GM21367 (cell line): ENCODE measurements around the gene AADAT.
"Not testable (repeated sequence)": the region's sequence is repeated elsewhere in the genome, so short reads cannot be mapped to it uniquely, and the experiment has no call there.

Source experiments
- ATAC-seq: cut with Tn5 transposase; IDR thresholded peaks from one replicate; pipeline ENCODE4 v1.9.1; 2021; ENCODE audit not compliant: unreplicated experiment

The AADAT gene

DNA sequence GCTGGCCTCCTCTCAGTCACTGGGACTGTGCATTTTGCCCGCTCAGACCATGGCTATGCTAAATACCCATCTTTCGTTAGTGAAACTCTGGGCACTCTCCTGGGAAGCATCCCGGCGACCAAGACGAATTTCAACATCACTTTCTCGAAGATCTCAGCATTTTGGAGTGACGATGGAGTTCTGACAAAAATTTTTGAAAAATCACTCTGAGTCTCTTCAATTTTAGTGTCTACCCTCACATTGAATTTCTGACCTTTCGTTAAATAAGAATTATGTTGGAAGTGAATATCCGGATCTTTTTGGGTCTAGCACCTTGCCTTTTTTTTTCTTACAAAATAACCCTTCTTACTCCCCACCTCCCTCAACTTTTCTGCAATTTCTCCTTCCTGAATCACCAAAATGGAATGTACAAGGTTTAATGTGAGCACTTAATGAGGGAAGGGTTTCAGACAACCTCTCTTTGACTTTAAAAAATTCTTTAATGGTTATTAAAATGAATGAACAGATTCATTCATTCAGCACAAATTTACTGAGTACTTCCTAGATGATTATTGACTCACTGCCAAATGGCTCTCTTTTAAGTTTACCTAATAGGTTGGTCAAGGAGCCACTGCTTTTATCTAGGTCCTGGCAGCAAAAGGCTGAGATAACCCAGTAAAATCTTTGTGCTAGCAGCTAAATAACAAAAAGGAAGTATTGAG is 746 bp upstream of the AADAT start:
- no peak for ATAC-seq

DNA sequence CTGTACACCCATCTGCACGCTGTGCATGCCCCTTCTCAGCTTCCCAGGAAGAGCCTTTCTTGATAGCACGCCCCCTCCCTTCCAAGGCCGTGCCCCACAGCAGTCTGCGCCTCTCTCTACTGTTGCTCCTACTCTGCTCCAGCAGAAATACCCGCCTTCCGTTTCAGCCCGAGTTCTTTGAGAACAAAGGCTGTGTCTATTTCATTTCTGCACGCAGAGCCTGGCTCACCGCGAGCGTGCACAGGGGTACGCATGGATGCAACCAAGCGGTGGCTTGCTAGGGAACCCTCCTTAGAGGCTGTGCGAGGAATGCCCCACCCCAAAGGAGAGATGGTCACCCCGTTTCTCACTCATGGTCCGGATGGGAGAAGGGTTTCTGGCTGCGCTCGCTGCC is 485 bp downstream of the AADAT start:
- no peak for ATAC-seq

DNA sequence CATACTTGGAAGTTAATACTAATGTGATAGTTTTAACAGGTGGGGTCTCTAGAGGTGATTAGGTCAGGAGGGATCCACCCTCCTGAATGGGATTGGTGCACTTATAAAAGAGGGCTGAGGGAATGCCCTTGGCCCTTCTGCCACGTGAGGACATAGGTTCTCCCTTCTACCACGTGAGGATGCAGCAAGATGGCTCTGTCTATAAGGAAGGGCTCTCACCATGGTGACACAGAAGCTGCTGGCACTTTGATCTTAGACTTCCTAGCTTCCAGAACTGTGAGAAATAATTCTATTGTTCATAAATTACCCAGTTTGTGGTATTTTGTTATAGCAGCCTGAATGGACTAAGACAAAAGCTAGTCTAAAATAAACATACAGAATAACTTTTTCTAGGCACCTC is 1.0 kb downstream of the AADAT start:
- ATAC-seq = no peak

DNA sequence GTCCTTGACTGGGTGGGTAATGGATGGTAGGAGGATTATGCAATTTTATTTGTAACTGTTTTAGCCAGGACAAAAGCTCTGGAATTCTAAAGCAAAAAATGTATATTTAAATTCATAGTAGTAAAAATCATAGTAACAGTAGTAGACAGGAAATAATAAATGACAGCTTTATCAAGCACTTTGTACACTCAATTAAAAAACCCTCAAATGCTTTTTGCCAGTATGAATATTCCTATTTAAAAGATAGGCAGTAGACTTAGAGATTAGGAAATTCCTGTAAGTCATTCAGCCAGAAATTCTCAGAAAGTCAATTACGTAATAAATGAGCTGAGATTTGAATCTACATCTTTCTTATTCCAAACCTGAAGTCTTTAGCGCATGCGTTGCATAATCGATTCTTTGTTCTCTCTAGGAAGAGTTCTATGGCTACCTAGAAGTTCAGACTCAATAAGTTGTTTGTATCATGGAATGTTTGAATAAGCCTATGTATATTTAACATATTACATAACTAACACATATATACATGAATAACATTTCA is 2.5 kb downstream of the AADAT start:
- ATAC-seq = no peak

DNA sequence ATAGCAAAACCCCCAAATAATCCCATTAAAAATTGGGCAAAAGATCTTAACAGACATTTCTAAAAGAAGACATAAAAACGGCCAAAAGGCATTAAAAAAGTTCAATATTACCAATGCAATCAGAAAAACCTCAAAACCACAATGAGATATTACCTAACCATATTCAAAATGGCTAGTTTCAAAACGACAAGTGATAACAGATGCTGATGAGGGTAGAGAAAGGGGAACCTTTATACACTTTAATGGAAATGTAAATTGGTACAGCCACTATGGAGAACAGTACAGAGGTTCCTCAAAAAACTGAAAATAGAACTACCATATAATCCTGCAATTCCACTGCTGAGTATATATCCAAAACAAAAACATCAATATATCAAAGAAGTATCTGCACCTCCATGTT is 6.2 kb downstream of the AADAT start:
- ATAC-seq = no peak

DNA sequence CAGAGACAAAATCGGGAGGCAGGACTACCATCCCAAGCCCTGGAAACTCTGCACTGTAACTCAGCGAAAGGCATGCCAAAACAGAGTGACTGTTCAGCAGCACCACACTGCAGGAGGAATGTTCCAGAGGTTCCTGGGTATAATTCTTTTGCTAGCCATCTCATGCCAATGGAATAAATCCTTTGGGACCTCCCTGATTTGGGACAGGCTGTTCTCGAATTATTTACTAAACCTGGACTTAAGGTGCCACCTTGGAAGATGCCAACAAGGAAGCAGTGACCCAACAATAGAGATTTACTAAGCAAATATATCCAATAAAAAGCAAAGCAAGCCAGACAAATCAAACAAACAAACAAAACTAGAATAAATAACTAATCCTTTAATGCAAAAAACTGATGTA is 9.3 kb downstream of the AADAT start:
- ATAC-seq = no peak

DNA sequence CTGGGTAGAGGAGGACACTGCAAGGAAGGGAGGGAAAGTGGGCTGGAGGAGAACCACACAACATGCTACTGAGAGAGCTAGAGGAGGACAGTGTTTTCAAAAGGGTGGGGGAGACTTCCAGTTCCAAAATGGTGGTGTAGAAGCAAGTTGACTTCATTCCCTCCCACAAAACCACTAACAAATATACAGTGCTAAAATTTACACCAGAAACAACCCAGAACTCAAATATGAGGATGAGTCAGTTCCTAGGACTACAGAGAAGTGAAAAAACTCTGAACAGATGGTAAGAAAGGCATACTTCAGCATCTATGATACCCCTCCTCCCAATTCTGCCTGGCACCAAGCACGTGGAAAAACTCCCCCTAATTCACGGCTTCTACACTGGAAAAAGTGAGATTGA is 9.8 kb downstream of the AADAT start:
- no peak for ATAC-seq

DNA sequence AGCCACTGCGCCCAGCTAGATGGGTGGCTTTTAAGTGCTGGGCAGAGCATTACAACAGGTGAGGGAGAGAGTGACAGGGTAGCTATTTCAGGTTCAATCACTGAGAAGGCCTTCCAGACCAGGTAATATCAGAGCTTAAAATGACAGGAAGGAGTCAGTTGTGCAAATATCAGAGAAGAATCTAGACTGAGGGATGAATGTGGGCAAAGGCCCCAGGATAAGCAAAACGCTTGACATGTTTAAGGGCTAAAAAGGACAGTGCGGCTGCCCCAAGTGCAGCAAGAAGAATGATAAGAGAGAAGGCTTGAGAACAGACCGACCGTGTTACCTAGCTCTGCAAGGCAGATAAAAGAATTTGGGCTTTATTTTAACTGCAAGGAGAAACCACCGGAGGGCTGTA is 18.6 kb downstream of the AADAT start:
- ATAC-seq = no peak

DNA sequence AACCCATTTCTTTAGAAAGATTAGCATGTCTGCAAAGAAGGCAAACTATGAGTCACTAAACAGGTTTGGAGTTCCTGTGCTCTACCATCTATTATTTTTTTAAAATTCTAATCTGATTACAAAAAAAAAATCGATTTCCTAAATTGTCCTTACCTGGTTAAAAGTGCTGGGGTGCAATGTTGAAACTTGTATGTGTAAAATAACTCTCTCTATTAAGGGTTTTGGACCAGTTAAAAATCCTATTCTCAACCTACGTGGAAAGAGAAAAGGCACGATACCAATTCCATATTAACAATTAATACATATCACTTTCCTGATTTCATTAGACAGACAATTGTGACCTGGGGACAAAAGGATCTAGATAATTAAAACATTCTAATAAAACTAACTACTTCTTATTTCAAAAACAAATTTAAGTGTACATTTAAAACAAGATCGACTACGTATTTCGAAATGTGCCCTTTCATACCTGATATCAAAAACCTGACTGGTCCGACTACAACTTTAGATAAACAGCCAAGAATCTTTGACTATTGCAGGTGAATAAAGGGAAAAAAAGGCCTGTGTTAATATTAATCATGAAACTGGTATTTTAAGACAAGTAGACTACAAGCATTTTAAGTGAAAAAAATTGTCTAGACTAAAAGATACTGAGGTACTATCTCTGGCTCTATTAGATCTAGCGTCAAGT is 21.2 kb downstream of the AADAT start:
- no peak for ATAC-seq

DNA sequence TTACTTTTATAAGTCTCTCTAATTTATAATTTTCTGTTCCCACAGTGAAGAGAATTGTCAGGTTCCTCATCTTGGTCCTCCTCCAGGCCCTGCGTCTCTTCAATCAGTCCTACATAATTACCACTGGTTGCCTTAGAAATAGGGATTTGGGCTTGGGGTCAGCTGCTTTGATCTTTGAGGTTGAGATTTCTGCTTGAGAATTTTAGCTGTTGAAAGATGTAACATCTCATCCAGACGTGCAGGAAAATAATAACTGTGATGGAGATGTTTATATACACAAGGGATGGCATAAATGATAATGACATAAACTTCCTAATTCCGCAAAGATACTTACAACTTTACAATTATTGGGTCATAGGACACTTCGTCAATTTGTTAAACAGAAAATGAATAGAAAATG is 30.3 kb downstream of the AADAT start:
- no peak for ATAC-seq

DNA sequence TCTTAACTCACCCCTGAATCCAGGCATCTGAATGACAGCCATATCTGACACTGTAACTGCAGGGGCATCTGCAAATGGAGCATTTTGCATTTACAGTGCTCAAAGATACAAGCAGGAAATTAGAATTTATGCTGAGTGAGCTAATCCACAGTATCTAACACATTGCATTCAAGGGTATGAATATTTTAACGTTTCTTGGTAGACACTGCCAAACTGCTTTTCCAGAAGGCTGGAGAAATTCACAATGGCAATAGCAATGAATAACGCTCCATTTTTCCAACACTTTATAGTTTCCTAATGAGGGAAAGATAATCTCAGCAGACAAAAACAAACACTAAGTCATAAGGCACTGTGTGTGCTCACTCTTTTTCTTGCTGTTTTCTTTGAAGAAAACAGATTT is 30.9 kb downstream of the AADAT start:
- ATAC-seq = no peak

DNA sequence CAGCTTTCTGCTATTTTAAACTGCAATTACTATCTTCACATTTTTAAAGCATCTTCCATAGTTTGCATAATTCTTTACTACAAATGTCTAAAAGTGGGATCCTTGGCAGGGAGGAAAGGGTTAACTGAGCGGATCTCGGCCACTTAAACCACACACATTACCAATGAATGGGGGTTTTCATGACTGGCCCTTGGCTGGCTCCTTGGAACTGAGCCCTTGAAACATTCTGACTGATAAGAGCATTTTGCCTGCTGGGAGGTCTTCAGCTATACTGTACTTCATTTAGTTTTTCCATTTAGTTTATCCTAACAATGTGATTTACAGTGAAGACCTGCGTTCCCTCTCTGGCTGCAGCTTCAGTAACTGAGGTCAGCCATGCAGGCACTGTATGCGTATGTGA is 31.9 kb downstream of the AADAT start:
- ATAC-seq = no peak

DNA sequence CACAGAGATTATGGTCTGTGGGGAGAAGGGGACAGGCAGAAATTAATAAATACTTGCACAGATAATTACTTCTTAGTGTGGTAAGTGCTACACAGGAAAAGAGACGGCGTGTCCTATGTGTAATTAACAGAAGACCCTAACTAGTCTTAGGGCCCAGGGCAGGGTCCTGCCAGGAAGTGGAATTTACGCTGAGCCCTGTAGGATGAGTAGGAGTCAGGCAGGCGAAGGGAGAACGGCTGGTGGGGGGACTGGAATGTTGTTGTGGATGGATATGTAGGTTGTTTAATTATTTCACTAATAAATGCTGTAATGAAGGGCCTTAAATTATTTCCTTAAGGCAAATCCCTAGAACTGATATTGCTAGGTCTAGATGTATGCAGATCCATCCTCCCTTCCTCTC is 36.8 kb downstream of the AADAT start:
- ATAC-seq = no peak

DNA sequence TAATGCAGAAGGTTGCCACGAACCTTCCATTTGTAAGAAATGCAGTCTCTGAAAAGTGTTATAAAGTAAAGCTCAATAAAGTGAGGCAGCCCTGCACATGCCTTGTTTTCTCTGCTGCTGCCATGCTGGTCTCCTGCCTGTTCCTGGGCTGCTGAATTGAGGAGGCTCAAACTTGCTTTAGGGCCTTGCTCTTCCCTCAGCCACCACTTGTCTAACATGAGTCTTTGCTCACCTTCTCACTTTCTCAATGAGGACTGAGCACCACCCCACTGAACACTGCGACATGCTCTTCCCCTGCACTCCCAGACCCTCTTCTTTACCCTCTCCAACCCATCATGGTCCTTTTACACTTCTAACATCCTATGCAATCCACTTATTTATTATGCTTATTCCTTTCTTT is 38.4 kb downstream of the AADAT start:
- no peak for ATAC-seq

DNA sequence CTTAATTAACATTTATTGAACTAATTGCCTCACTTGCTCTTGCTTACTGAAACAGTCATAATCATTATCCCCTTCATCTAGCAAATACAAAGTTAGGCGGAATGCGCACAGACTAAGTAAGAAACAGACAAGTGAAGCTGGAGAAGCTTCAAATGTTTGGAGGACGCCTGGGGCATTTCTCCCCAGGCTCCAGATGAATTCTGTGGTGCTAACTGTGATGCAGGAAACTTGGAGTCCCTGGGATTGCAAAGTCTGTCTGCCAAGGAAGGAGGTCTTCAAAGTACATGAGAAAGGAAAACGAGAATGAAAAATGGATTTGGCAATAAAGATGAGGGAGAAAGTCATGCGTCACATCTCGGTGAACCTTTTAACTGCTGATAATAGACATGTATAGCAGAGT is 40.0 kb downstream of the AADAT start:
- no peak for ATAC-seq

DNA sequence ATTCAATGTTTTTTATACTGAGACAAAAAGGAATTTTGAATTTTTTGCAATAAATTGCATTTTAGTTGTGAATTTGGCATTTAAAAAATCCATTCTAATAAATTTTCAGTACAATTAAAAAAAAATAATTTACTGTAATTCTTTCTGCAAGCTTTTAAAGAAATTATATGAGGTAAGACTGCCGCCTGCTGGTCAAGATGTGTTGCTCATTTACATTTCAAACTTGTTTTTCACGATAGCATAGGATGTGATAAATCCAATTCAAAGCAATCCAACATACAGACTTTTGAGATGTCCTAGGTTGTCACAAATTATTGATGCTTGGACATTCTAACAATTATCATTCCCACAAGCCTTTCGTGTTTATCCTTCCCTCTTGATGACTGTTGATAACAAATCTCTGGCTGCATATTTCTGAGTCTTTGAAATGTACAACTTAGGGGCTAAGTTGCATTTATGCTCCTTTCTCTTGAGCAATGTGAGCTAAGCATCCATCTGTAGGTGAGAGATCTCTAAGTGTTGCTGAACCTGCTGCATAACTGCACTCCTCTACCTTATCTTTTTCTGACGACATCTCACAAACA is 41.9 kb downstream of the AADAT start:
- no peak for ATAC-seq

DNA sequence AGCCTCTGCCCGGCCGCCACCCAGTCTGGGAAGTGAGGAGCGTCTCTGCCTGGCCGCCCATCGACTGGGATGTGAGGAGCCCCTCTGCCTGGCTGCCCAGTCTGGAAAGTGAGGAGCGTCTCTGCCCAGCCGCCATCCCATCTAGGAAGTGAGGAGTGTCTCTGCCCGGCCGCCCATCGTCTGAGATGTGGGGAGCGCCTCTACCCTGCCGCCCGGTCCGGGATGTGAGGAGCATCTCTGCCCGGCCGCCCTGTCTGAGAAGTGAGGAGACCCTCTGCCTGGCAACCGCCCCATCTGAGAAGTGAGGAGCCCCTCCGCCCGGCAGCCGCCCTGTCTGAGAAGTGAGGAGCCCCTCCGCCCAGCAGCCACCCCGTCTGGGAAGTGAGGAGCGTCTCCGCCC is 43.6 kb downstream of the AADAT start:
- not testable (repeated sequence) for ATAC-seq

DNA sequence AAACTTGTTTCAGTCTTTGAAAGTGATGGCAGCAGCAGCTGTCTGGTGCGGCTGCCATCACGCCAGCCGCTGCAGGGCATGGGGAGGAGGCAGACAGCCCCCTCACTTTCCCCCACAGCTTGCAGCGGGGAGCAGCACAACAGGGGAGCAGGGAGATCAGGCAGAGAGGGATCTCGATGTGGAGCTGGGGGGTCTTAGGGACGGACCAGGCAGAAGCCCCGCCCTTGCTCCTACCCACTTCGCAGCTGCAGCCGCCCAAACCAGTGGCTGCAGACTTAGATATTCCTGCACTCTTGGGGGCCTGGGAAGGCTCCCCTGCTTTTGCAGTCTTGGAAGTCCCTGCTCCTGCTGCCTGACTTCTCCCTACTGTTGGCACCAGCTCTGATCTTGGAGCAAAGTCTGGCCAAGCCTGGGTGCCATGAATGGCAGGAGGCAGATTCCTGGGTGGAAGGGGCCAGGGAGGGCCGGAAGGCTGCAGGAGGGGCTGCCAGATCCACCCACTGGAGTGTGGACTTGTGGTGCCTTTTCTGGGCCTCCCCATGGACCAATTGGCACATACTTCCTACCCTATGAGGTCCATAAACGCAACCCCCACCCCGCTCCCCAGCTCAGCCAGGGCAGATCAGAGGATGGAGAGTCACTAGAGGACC is 49.6 kb downstream of the AADAT start:
- ATAC-seq = no peak

DNA sequence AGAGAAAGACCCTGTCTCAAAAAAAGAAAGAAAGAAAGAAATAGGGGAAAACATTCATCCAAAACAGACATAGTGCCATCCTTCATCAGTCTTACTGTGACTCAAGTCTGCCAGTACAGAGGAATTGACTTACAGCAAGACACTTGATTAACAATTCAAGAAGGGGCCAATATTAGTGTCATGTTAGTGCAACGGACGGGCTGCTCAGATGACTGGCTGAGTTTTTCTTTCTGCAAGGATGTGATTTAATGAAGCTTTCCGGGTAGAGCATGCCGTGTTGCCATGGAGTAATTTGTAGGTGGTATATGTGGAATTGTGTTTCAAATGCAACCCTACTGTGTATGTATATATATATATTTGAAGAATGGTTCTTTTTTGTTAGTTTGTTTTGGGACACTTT is 51.0 kb downstream of the AADAT start:
- ATAC-seq = no peak

DNA sequence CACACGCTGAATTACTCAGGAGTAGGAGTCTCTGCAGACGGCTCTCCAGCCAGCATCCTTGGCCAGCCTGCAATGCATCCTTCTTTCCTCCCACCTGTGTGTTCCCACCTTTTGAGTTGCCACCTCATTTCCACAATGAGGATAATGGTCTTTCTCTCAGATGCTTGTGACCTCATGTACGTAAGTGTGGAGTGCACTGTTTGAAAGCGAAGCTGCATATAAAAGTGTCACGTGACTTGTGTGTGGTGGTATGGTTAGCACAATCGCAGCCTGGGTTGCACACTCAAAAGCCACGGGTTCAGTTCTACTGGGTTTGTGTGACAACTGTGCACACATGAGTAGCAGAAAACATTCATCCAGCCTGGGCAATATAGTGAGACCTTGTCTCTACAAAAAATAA is 51.5 kb downstream of the AADAT start:
- no peak for ATAC-seq

DNA sequence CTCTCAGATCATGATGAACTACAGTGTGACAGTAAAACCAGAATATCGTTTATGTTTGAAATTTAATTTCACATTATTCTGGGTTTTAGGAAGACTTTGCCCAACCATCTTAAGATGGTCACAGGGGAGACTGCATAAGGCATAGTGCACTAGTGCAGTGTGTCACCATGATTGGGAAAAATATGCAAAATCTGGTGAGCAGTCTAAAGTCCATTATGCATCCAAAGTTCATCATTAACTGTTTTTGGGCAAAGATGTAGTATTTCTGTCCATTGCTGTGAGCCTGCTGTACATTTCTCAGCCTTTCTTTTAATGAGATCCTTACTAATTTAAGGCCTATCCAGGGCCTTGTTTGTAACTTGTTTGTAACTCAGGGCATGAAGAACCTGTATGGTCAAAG is 52.3 kb downstream of the AADAT start:
- no peak for ATAC-seq

DNA sequence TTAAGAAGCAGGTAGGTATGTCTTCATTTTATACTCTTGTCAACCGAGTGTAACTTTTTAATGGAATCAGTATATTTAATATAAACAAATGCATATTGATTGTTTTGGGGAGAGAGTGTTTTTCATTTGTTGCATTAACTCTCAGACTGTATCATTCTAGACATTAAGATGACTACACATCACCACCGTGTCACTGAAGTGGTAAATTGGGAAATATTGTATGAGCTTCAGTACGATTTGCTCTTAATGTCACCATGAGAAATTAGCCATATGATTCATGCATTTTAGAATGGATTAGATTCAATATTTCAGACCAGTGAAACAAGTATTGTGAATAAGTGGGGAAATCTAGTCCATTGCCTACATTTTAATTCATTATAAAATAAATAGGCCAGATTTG is 53.9 kb downstream of the AADAT start:
- no peak for ATAC-seq
